GM21360 (cell line): Measurements from ENCODE around the gene ASB3.
"Not testable (repeated sequence)": the region's sequence is repeated elsewhere in the genome, so short reads cannot be mapped to it uniquely, and the experiment has no call there.

Experiments used
- ATAC-seq: cut with Tn5 transposase; IDR thresholded peaks from one replicate; pipeline ENCODE4 v1.9.1; 2021; ENCODE audit warnings: mild to moderate bottlenecking, moderate library complexity; ENCODE audit not compliant: unreplicated experiment

ASB3 gene, protein sequence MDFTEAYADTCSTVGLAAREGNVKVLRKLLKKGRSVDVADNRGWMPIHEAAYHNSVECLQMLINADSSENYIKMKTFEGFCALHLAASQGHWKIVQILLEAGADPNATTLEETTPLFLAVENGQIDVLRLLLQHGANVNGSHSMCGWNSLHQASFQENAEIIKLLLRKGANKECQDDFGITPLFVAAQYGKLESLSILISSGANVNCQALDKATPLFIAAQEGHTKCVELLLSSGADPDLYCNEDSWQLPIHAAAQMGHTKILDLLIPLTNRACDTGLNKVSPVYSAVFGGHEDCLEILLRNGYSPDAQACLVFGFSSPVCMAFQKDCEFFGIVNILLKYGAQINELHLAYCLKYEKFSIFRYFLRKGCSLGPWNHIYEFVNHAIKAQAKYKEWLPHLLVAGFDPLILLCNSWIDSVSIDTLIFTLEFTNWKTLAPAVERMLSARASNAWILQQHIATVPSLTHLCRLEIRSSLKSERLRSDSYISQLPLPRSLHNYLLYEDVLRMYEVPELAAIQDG

DNA sequence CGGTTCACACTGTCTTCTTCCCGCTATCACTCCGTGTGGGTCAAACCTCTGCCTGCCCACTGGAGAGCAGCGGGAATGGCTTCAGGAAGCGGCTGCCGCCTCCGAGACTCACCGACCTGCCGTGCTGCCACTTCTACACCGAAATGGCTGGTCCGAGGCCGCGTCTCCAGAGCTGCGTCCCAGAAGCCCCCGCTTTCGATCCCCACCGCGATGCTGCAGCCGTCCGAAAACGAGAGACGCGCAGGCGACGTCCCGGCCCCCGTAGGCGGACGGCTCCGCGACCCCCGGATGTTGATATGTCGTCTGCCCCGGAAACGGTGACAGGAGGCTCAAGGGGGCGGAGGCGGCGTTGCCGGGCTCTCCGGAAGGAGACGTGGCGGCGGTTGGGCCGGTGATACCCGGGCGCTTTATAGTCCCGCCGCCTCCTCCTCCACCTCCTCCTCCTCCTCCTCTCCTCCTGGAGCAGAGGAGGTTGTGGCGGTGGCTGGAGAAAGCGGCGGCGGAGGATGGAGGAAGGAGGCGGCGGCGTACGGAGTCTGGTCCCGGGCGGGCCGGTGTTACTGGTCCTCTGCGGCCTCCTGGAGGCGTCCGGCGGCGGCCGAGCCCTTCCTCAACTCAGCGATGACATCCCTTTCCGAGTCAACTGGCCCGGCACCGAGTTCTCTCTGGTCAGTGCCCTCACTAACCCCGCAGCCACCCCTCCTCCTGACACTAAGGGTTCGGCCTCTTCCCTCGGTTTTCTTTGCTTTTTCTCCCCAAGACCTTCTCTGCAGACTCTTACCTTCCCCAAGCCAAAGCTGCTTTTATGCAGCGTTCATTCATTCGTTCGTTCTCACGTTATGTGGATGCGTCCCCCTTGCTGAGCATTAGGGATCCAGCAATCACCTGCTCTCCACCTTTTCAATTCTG, at the start of gene ASB3, which contains the start of gene ERLEC1:
TSS of gene ASB3 (minus strand) at position 249 of the 909 bp plus-strand sequence. CDS start 21,381 bp downstream, outside the sequence.
TSS of gene ERLEC1 (plus strand) at position 340 of the 909 bp plus-strand sequence. CDS start at position 507, 167 bp downstream.
- ATAC-seq = peak; percentile 96

DNA sequence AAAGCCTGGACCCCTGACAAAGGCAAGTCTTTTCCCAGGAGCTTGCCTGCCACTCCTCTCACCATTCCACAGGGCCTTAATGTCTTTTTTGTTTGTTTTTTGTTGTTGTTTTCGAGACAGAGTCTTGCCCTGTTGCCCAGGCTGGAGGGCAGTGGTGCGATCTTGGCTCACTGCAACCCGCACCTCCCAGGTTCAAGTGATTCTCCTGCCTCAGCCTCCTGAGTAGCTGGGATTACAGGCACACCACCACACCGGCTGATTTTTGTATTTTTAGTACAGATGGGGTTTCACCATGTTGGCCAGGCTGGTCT, 43.2 kb upstream of the ASB3 start:
- not testable (repeated sequence) for ATAC-seq

GRCh38 chr2:53829273-53829979, 42.7 kb upstream of the ASB3 start:
- no peak for ATAC-seq

DNA sequence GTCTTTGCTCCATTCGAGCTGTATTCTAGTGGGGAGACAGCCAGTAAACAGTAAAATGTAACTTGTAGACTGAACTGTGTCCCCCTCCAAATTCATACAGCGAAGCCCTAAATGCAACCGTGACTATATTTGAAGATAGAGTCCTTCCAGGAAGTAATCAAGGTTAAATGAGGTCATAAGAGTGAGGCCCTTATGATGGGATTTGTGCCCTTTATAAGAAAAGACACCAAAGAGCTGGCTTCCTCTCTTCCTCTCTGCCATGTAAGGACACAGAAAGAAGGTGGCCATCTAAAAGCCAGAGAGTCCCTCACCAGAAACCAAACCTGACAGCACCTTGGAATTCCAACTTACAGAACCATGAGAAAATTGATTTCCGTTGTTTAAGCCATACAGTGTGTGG, 41.6 kb upstream of the ASB3 start:
- ATAC-seq = no peak

DNA sequence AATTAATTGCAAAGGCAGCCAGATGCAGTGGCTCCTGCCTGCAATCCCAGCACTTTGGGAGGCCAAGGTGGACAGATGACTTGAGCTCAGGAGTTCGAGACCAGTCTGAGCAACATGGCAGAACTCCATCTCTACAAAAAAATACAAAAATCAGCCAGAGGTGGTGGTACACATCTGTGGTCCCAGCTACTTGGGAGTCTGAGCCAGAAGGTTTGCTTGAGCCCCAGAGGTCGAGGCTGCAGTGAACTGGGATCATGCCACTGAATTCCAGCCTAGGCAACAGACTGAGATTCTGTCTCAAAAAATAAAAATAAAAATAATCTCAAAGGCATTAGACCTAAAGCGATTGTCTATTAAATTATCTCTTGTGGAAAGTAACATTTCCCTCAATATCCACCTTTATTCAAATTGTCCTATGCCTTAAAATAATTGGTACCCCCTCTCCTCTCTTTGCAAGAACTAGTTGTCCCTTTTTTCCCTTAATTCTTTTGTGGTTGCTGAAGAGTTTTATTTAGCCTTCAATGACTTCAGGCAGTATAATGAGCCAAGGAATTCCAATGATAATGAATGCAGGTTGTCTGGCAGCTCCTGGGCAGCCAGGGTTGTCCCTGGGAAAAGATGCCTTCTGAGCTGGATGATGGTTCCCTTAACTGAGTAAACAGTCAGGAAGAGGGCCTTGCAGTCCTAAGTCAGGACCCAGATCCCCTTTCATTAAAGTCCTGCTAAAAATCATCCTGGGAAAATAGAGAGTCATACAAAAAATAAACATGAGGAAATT, 40.8 kb upstream of the ASB3 start:
- no peak for ATAC-seq

GRCh38 chr2:53826587-53827397, 40.0 kb upstream of the ASB3 start:
- ATAC-seq = no peak

DNA sequence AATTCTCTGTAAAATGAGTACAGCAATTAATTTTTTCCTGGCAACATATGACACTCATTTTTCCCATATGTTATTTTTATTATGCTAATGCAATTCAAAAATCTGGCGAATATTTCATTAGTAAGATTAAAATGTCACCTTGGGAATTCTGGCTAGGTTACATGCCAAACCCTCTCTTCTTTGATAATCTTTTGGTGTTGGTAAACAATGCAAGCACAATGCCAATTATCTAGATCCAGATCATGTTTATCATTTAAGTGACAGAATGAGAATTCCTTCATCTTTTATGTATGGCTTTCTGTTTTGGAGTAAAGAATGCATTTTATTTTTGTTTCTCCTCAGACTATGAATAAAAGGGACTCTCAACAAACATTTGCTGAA, 39.3 kb upstream of the ASB3 start:
- no peak for ATAC-seq

DNA sequence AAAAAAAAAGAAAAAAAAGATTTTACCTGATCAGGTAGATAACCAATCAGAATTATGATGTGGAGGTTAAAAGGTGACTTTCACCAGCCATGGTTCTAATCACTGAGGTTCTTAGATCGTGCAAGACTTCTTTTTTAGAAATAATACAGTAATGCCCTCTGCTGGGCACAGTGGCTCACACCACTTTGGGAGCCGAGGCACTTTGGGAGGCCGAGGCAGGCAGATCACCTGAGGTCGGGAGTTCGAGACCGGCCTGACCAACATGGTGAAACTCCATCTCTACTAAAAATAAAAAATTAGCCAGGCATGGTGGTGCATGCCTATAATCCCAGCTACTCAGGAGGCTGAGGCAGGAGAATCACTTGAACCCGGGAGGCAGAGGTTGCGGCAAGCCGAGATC, 36.9 kb upstream of the ASB3 start:
- not testable (repeated sequence) for ATAC-seq

GRCh38 chr2:53821810-53822209, 35.1 kb upstream of the ASB3 start:
- ATAC-seq = no peak

DNA sequence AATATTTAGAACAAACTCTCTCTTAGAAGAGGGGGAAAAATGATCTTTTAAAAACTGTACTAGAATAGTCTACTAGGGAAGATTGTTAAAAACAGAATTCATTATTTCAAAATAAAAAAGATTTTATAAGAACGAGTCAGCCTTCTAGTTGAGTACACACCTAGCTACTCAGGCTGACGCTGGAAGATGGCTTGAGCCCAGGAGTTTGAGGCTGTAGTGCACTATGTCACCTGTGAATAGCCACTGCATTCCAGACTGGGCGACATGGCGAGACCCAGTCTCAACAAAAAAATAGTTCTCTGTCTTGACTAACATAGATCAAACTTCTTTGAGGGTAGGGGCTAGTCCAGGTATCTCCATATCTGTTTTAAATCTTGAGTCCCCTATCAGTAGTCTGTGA, 34.0 kb upstream of the ASB3 start:
- ATAC-seq = no peak

- no peak for ATAC-seq
These were observed 33.3 kb upstream of the ASB3 start for GRCh38 chr2:53820048-53820447.

DNA sequence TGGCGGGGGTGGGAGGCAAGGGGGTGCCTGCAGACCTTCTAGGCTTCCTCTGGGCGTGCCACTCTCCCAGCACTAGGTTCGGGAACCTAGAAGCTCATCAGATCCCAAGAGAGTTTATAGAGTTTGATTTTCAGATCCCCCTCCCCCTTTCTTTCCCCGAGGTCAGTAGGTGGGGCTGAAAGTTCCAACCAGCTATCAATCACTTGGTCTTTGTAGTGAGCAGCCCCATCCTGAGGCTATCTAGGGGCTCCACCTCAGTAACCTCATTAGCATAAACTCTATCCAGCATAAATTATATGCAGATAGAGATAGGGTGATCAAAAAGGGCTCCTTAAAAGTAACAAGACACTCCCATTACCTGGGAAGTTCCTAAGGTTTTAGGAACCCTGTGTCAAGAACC, 32.9 kb upstream of the ASB3 start:
- no peak for ATAC-seq

GRCh38 chr2:53818854-53819435, 32.2 kb upstream of the ASB3 start:
- ATAC-seq = no peak

DNA sequence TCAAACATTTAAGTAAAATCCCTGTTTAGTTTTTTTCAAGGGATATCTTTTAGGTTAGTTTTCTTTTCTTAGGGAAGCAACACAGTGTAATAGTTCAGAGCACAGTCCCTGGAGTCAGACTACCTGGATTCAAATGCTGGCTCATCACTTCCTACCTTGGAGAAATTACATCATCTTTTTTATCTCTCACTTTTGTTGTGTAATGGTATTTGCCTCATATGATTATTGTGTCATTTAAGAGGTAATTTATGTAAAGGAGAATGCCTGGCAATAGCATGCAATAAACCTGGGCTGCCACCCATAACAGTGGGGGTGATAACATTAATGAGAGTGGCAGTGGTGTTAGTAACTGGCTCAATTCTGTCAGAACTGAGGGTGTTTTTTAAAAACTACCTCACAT, 26.4 kb upstream of the ASB3 start:
- ATAC-seq = no peak

DNA sequence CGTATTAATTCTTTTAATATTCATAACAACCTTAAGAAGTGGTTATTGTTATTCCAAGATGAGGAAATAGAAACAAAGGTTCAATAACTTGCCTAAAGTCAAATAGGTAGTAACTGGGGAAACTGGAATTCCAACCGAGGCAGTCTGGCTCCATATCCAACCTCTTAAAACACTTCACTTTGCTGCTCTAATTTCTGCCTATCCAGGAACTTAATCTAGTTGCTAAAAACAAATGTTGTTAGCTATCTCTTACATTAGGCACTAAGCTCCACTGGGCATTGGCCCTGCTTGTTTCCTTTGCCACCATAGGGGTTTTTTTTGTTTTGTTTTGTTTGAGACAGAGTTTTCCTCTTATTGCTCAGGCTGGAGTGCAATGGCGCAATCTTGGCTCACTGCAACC, 24.8 kb upstream of the ASB3 start:
- ATAC-seq = no peak

DNA sequence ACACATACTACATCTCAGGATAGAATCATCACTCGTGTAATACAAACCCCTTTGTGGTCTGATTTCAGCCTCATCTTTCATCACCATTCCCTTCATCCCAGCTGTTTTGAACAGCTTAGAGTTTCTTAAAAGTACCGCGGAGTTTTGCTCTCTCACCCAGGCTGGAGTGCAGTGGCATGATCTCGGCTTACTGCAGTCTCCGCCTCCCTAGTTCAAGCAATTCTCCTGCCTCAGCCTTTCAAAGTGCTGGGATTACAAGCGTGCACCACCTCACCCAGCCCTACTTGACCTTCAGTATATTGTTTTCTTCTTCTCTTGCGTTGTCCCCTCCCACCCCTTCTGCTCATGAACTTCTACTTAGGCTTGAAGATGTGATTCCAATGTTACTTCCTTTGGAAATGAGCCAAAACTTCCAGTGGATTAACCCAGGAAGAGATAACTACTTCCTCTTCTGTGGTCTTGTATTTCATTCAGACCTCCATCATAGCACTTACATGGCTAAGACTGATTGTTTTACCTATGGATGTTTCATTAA, 15.9 kb upstream of the ASB3 start:
- ATAC-seq = no peak

GRCh38 chr2:53801547-53801946, 14.8 kb upstream of the ASB3 start:
- ATAC-seq = no peak

GRCh38 chr2:53793821-53794220, 7.1 kb upstream of the ASB3 start:
- ATAC-seq = no peak

DNA sequence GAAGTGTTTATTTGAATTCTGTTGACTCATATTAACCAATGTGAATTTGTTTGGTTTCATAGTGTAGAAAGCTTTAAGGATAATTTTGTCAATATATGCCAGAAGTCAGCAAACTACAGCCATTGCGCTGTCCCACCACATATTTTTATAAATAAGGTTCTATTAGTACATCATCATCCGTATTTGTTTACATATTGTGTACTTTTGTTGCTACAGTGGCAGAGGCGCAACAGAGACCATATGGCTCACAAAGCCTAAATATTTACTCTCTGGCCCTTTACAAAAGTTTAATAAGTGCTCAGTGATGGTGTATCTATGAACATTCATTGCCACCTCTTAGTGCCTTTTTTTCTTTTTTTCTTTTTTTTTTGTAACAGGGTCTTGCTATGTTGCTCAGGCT, 6.5 kb upstream of the ASB3 start:
- ATAC-seq = no peak
